ENCODE data around the gene HOOK1.

HOOK1 gene
- long read RNA-seq: 0 reads

DNA sequence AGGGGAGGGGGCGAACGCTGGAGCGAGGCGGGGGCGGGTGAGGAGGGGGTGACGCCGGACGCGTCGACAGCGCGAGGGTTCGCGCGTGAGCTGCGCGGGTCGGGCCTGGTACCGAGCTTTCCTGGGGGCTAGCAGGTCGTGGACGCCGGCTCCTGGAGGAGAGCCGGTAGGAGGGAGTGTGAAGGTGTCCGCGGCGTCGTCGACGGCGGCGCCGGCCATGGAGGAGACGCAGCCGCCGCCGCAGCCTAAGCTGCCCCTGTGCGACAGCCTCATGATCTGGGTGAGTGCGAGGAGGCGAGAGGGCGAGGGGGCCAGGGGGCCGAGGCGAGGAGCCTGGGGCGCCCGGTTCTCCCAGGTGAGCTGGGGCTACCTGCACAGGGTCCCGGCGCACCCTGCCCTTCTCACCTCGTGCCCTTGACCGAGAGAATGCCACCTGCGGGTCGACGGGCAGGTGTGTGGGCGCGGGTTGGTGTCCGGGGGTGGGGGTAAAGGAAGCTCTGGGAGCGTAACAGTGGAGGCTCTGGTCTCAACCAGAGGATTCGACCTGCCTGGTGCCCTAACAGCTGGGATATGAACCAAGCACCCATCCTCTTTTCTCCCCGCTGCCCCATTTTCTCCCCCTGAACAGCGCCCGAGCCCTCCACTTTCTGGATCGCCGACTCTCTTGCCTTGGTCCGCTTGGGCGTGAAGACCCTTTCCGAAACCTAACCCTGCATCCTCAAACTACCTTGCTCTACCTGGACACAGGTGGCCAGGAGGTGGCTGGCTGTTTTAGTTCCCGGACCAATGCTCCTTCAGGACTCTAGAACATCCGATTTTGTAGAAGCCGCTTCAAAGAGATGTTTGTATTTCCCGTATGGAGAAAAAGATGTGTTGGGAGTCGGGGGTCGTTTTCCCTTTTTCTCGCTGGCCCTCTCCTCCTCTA, at the start of gene HOOK1:
HOOK1 (plus strand) TSS at position 49 of the 925 bp plus-strand sequence; CDS start at position 218, 169 bp downstream.
- Histone ChIP-seq H3K27ac (replicated peaks) (no peak within 1 kb of the TSS), H3K4me3 (replicated peaks; ENCODE audit: insufficient read depth, low read length) (no peak within 1 kb of the TSS), H3K27me3 (ENCODE audit: insufficient read depth, poor library complexity, severe bottlenecking) (peaks cover 21% of the 10 kb centered on the region)
- TF ChIP-seq, protein P1, sequence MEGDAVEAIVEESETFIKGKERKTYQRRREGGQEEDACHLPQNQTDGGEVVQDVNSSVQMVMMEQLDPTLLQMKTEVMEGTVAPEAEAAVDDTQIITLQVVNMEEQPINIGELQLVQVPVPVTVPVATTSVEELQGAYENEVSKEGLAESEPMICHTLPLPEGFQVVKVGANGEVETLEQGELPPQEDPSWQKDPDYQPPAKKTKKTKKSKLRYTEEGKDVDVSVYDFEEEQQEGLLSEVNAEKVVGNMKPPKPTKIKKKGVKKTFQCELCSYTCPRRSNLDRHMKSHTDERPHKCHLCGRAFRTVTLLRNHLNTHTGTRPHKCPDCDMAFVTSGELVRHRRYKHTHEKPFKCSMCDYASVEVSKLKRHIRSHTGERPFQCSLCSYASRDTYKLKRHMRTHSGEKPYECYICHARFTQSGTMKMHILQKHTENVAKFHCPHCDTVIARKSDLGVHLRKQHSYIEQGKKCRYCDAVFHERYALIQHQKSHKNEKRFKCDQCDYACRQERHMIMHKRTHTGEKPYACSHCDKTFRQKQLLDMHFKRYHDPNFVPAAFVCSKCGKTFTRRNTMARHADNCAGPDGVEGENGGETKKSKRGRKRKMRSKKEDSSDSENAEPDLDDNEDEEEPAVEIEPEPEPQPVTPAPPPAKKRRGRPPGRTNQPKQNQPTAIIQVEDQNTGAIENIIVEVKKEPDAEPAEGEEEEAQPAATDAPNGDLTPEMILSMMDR (IDR thresholded peaks at IDR 0.05; ENCODE audit: insufficient read depth, low read length): no peak
- TF ChIP-seq, protein P2, sequence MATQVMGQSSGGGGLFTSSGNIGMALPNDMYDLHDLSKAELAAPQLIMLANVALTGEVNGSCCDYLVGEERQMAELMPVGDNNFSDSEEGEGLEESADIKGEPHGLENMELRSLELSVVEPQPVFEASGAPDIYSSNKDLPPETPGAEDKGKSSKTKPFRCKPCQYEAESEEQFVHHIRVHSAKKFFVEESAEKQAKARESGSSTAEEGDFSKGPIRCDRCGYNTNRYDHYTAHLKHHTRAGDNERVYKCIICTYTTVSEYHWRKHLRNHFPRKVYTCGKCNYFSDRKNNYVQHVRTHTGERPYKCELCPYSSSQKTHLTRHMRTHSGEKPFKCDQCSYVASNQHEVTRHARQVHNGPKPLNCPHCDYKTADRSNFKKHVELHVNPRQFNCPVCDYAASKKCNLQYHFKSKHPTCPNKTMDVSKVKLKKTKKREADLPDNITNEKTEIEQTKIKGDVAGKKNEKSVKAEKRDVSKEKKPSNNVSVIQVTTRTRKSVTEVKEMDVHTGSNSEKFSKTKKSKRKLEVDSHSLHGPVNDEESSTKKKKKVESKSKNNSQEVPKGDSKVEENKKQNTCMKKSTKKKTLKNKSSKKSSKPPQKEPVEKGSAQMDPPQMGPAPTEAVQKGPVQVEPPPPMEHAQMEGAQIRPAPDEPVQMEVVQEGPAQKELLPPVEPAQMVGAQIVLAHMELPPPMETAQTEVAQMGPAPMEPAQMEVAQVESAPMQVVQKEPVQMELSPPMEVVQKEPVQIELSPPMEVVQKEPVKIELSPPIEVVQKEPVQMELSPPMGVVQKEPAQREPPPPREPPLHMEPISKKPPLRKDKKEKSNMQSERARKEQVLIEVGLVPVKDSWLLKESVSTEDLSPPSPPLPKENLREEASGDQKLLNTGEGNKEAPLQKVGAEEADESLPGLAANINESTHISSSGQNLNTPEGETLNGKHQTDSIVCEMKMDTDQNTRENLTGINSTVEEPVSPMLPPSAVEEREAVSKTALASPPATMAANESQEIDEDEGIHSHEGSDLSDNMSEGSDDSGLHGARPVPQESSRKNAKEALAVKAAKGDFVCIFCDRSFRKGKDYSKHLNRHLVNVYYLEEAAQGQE (IDR thresholded peaks at IDR 0.05; ENCODE audit: insufficient replicate concordance, low read depth): no peak
- TF ChIP-seq POLR2AphosphoS5 (IDR thresholded peaks at IDR 0.05; ENCODE audit: low read depth) (no peak), SPI1 (IDR thresholded peaks at IDR 0.05; ENCODE audit: borderline replicate concordance, low read depth) (no peak), GABPA (IDR thresholded peaks at IDR 0.05; ENCODE audit: low read depth) (no peak)
- DNase-seq (ENCODE audit: low read depth in 1 of 2, low spot score in 1 of 2): no peak

DNA sequence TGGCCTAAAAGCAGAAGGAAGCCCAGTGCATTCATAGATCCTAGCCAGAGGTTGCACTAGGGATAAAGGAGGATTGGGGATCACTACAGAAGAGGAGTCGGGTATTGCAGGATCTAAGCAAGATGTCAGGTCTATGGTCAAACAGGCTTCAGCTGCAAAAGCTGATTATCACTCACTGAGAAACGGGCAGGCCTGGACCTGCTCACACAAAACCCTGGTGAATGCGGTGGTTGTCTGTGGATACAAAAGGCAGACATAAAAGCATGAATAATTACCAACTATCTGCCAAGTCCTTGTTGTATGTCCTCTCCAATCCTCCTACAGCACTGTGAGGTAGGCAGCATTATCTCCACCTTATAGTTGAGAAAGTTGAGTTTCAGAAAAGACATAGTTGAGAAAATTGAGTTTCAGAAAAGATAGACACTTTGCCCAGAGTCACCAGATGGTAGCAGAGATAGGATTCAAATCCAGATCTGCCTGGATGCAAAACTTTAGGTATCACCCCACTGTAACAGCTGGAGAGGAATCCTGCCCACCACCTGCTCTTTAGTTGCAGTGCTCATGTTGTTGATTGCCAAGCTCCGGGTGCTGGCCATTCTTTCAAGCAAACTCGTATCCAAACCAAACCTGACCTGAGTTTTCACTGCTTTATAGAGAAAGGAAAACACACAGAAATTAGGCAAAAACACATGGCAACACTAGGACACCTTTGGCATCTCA, 49.6 kb upstream of the HOOK1 start:
- TF ChIP-seq SPI1 (IDR thresholded peaks at IDR 0.05; ENCODE audit: borderline replicate concordance, low read depth) (no peak), POLR2AphosphoS5 (IDR thresholded peaks at IDR 0.05; ENCODE audit: low read depth) (no peak), GABPA (IDR thresholded peaks at IDR 0.05; ENCODE audit: low read depth) (no peak)
- TF ChIP-seq, protein P2 (IDR thresholded peaks at IDR 0.05; ENCODE audit: insufficient replicate concordance, low read depth): no peak
- TF ChIP-seq, protein P1 (IDR thresholded peaks at IDR 0.05; ENCODE audit: insufficient read depth, low read length): no peak
- no peaks in the 10 kb centered on the region for H3K27me3 ChIP-seq (ENCODE audit: insufficient read depth, poor library complexity, severe bottlenecking)
- no peak overlapping the region for H3K27ac ChIP-seq (replicated peaks)
- H3K4me3 ChIP-seq (replicated peaks; ENCODE audit: insufficient read depth, low read length): no peak overlapping the region
- DNase-seq (ENCODE audit: low read depth in 1 of 2, low spot score in 1 of 2): no peak

DNA sequence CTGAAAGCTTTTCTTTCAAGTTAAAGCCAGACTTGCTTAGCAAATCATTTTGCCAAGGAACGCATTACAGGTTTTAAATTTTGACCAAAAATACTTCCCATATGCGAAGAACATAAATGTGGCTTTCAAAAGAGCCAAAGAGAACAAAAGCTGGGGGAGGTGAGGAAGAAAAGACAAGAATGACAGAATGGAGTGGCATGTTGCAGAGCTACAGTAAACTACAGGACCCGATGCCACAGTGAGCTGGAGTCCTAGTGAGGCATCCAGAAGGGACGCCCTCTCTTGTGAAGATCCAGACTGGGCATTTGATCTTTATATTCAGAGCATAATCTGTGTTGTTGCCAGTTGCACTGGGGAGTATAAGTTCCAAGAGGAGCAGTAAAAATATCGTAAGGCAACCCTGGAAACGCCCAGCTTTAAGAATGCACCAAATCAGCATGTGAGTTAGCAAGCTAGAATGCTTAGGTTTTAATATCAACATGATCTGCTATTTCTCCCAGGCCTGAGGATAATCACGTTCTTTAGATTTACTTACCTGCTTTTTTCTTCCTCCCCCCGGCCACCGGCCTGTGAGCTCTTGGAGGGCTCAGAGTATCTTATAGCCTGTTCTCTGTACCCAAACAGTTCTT, 48.4 kb upstream of the HOOK1 start:
- H3K27ac ChIP-seq (replicated peaks): no peak overlapping the region
- H3K27me3 ChIP-seq (ENCODE audit: insufficient read depth, poor library complexity, severe bottlenecking): no peaks in the 10 kb centered on the region
- TF ChIP-seq SPI1 (IDR thresholded peaks at IDR 0.05; ENCODE audit: borderline replicate concordance, low read depth): no peak
- TF ChIP-seq POLR2AphosphoS5 (IDR thresholded peaks at IDR 0.05; ENCODE audit: low read depth): no peak
- no peak for DNase-seq (ENCODE audit: low read depth in 1 of 2, low spot score in 1 of 2)
- no peak overlapping the region for H3K4me3 ChIP-seq (replicated peaks; ENCODE audit: insufficient read depth, low read length)

DNA sequence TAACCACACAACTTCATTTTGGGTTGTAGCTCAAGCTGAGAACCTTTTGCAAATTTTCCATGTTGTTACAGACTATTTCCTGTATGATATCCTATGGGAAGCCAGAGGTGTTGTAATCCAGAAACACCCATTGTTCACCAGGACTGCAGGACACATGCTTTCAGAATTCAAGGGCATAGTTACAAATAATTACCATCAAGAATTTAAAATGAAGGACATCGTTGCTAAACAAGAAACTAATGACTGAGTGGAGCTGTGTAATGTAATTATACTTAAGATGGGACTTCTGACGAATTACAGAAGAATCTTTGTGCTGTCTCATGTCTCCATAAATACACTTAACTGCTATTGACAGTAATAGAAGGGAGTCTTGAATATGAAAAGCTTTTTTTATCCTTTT, 47.6 kb upstream of the HOOK1 start:
- no peak overlapping the region for H3K27ac ChIP-seq (replicated peaks)
- DNase-seq (ENCODE audit: low read depth in 1 of 2, low spot score in 1 of 2): no peak
- TF ChIP-seq, protein P1 (IDR thresholded peaks at IDR 0.05; ENCODE audit: insufficient read depth, low read length): no peak
- TF ChIP-seq SPI1 (IDR thresholded peaks at IDR 0.05; ENCODE audit: borderline replicate concordance, low read depth) (no peak), POLR2AphosphoS5 (IDR thresholded peaks at IDR 0.05; ENCODE audit: low read depth) (no peak), GABPA (IDR thresholded peaks at IDR 0.05; ENCODE audit: low read depth) (no peak)
- TF ChIP-seq, protein P2 (IDR thresholded peaks at IDR 0.05; ENCODE audit: insufficient replicate concordance, low read depth): no peak
- H3K4me3 ChIP-seq (replicated peaks; ENCODE audit: insufficient read depth, low read length): no peak overlapping the region
- H3K27me3 ChIP-seq (ENCODE audit: insufficient read depth, poor library complexity, severe bottlenecking): no peaks in the 10 kb centered on the region

Data from HL-60 (cell line).